Stomach (tissue), 9 donors: ENCODE measurements around the gene SGIP1. TPM values are rescaled to one million over a fixed set of nuclear protein-coding genes. Genes with fewer than 3 reads are reported as not detected.
"Not testable (repeated sequence)": the region's sequence is repeated elsewhere in the genome, so short reads cannot be mapped to it uniquely, and the experiment has no call there.

Source experiments
- DNase-seq, 2 donors: peaks; one replicate each; pipeline versions ENCODE4 v3.0.0 to v3.0.0-alpha.2; 2013 to 2019
- H3K27ac ChIP-seq, 5 donors: fragments of 200-600 bp in 4 of 5; sonication (generic) in 4 of 5; one replicate each; pipeline ENCODE4 v1.5.1; 2013 to 2019; ENCODE audit warnings: mild to moderate bottlenecking in 1 of 5, moderate library complexity in 1 of 5
- H3K27me3 ChIP-seq, 3 donors: fragments of 200-600 bp; sonication (generic); one replicate each; pipeline ENCODE4 v1.5.1; 2017 to 2019; ENCODE audit warnings: mixed run types in 1 of 3
- H3K36me3 ChIP-seq, 4 donors: fragments of 200-600 bp; sonication (generic); 1 replicate in 3 of 4; 2 replicates in 1 of 4; pipeline ENCODE4 v1.5.1; 2016 to 2019
- H3K4me1 ChIP-seq, 4 donors: fragments of 200-600 bp; sonication (generic); one replicate each; pipeline ENCODE4 v1.5.1; 2016 to 2019
- H3K4me3 ChIP-seq, 4 donors: fragments of 200-600 bp; sonication (generic) in 3 of 4; one replicate each; pipeline ENCODE4 v1.5.1; 2016 to 2019; ENCODE audit warnings: mild to moderate bottlenecking in 1 of 4
- H3K9me3 ChIP-seq, 4 donors: fragments of 200-600 bp; sonication (generic); one replicate each; pipeline ENCODE4 v1.5.1; 2016 to 2019
- CTCF ChIP-seq, 7 experiments: fragments of 450-650 bp in 4 of 7; fragments of 200-600 bp in 3 of 7; sonication (generic) in 3 of 7; IDR thresholded peaks; one replicate each; pipeline ENCODE4 v1.5.1; 2016 to 2019; ENCODE audit warnings: antibody characterized with exemption in 7 of 7, control low read depth in 2 of 7, mild to moderate bottlenecking in 1 of 7
- EP300 ChIP-seq: sonication (generic); formaldehyde crosslinking; IDR thresholded peaks from one replicate; pipeline ENCODE4 v1.6.1; 2017; ENCODE audit warnings: antibody characterized with exemption
- POLR2A ChIP-seq, 4 donors: fragments of 450-650 bp; IDR thresholded peaks; one replicate each; pipeline ENCODE4 v1.6.1; 2016; ENCODE audit warnings: antibody characterized with exemption in 4 of 4, control low read depth in 2 of 4, mild to moderate bottlenecking in 1 of 4, moderate library complexity in 1 of 4
- POLR2AphosphoS5 ChIP-seq, 3 donors: sonication (generic); formaldehyde crosslinking; IDR thresholded peaks; one replicate each; pipeline ENCODE4 v1.6.1; 2016; ENCODE audit warnings: antibody characterized with exemption in 3 of 3
- WGBS, 5 donors: extraction: QIAGEN DNeasy Blood & Tissue Kit in 3 of 5; methylation state at CpG; one replicate each; pipeline versions ENCODE4 v1.1.5 to v1.1.7; 2013 to 2018; 5-methylcytosine and 5-hydroxymethylcytosine counted together
- intact Hi-C: fragments of 100-400 bp; cut with DNase I; formaldehyde crosslinking; loops from one replicate; pipeline ENCODE4 v1.15.1; 2023; ENCODE audit warnings: low total_unique reads
- polyA plus RNA-seq, 3 donors: library from polyadenylated mRNA; stranded (reverse); fragments of 200-250 nt; gene quantifications; one replicate each; pipeline ENCODE4 v1.2.3, GENCODE V29; 2013
- total RNA-seq, 5 donors: library from RNA; depleted of rRNA; stranded (reverse); fragments of >200 nt; gene quantifications; one replicate each; pipeline versions ENCODE4 v1.1.0 to v1.2.3, GENCODE V29; 2014 to 2016
- donor health status: healthy with polysubstance abuse.
- donor health status: Bipolar disorder and iron deficiency.
- donor health status: healthy.

The SGIP1 gene
- total and polyA plus RNA-seq, 8 donors = 1.2 to 44.9 (median 3.0) TPM; not detected in 1

GRCh38 chr1:66778969-66779368, 245.0 kb downstream of the SGIP1 start:
- 76 to 88% (median 82%) methylated on average over 4 of the region's 4 CpGs for WGBS, 5 donors
- H3K9me3 ChIP-seq = peaks cover 0 to 8% (median 2%) of the 10 kb centered on the region in 4 donors
- no peak for TF ChIP-seq POLR2A (IDR thresholded peaks at IDR 0.05)
- TF ChIP-seq POLR2AphosphoS5 (IDR thresholded peaks at IDR 0.05) = no peak
- TF ChIP-seq EP300 = no peak
- no peak for TF ChIP-seq CTCF (IDR thresholded peaks at IDR 0.05)
- H3K27me3 ChIP-seq = no peaks in the 10 kb centered on the region
- H3K4me3 ChIP-seq = no peak overlapping the region
- no peak for DNase-seq
- intact Hi-C loops = no loop called here
- no peaks in the 10 kb centered on the region for H3K4me1 ChIP-seq
- H3K36me3 ChIP-seq = no peaks in the 10 kb centered on the region
- H3K27ac ChIP-seq = no peak overlapping the region

GRCh38 chr1:66779475-66780078, 245.6 kb downstream of the SGIP1 start:
- TF ChIP-seq POLR2A (IDR thresholded peaks at IDR 0.05) (no peak), POLR2AphosphoS5 (IDR thresholded peaks at IDR 0.05) (no peak), EP300 (no peak), CTCF (IDR thresholded peaks at IDR 0.05) (no peak)
- Histone ChIP-seq H3K27me3 (no peaks in the 10 kb centered on the region), H3K9me3 (peaks cover 0 to 8% (median 2%) of the 10 kb centered on the region in 4 donors), H3K4me1 (no peaks in the 10 kb centered on the region), H3K4me3 (no peak overlapping the region), H3K27ac (no peak overlapping the region), H3K36me3 (no peaks in the 10 kb centered on the region)
- DNase-seq = no peak
- WGBS, 5 donors = 70 to 76% (median 70%) methylated on average over 2 of the region's 2 CpGs
- intact Hi-C loops = no loop called here

- H3K4me3 ChIP-seq, DNase-seq, H3K4me1 ChIP-seq, H3K36me3 ChIP-seq, H3K27ac ChIP-seq, intact Hi-C loops, H3K9me3 ChIP-seq, H3K27me3 ChIP-seq: not testable (repeated sequence)
- WGBS, 5 donors = 83 to 100% (median 92%) methylated on average over 1 to 2 of the region's 2 CpGs; no CpG with 5 or more reads in 2 of the 5 donors
These were observed 251.8 kb downstream of the SGIP1 start for GRCh38 chr1:66785800-66786199.

- H3K4me3 ChIP-seq = no peak overlapping the region
- H3K27me3 ChIP-seq = no peaks in the 10 kb centered on the region
- no peaks in the 10 kb centered on the region for H3K4me1 ChIP-seq
- no peak overlapping the region for H3K27ac ChIP-seq
- TF ChIP-seq POLR2A (IDR thresholded peaks at IDR 0.05) (no peak), EP300 (no peak), CTCF (IDR thresholded peaks at IDR 0.05) (no peak), POLR2AphosphoS5 (IDR thresholded peaks at IDR 0.05) (no peak)
- WGBS, 5 donors = 81 to 88% (median 84%) methylated on average over 4 of the region's 4 CpGs
- no peaks in the 10 kb centered on the region for H3K9me3 ChIP-seq
- DNase-seq = no peak
- H3K36me3 ChIP-seq = no peaks in the 10 kb centered on the region
- intact Hi-C loops = no loop called here
These were observed 253.7 kb downstream of the SGIP1 start for GRCh38 chr1:66787641-66788040.

GRCh38 chr1:66788231-66788939, 254.4 kb downstream of the SGIP1 start:
- Histone ChIP-seq H3K4me3 (no peak overlapping the region), H3K36me3 (no peaks in the 10 kb centered on the region), H3K27me3 (no peaks in the 10 kb centered on the region), H3K27ac (no peak overlapping the region), H3K4me1 (no peaks in the 10 kb centered on the region), H3K9me3 (no peaks in the 10 kb centered on the region)
- peak in 1 of 2 donors; percentile 30 for DNase-seq
- intact Hi-C loops = no loop called here
- TF ChIP-seq CTCF (IDR thresholded peaks at IDR 0.05) (no peak), POLR2AphosphoS5 (IDR thresholded peaks at IDR 0.05) (no peak), POLR2A (IDR thresholded peaks at IDR 0.05) (no peak), EP300 (no peak)
- 58 to 63% (median 59%) methylated on average over 6 of the region's 6 CpGs for WGBS, 5 donors
